Naive thymus-derived CD4-positive, alpha-beta T cell (primary cell): Measurements from ENCODE around the gene UBE4A. TPM values are rescaled to one million over a fixed set of nuclear protein-coding genes. Genes with fewer than 3 reads are reported as not detected.

Source experiments
- ATAC-seq: fragments of 150-1000 bp; cut with Tn5 transposase; 2 replicates; pipeline ENCODE4 v1.10.0; 2021; ENCODE audit warnings: mild to moderate bottlenecking, moderate library complexity
- CTCF ChIA-PET: fragments of 350-600 bp; sonication (Branson Sonifier 250); formaldehyde crosslinking; loops from one replicate; lab custom pipeline; 2021; ENCODE audit warnings: antibody characterized with exemption; lab: Charles Lee
- POLR2A ChIA-PET: fragments of 350-600 bp; sonication (Branson Sonifier 250); formaldehyde crosslinking; loops from one replicate; lab custom pipeline; 2021; ENCODE audit warnings: antibody characterized with exemption, inconsistent platforms; lab: Charles Lee
- DNase-seq, 9 donors: peaks; one replicate each; pipeline versions ENCODE4 v3.0.0 to v3.0.0-alpha.2; 2020 to 2022; ENCODE audit warnings: mixed read lengths in 1 of 9
- H3K27ac ChIP-seq: one replicate; pipeline ENCODE4 v1.7.0; 2013; ENCODE audit warnings: mild to moderate bottlenecking, low read depth, low read length, moderate library complexity
- H3K27me3 ChIP-seq, 2 donors: one replicate each; pipeline ENCODE4 v1.7.0; 2013; ENCODE audit warnings: low read length in 2 of 2, mild to moderate bottlenecking in 2 of 2, moderate library complexity in 2 of 2; ENCODE audit not compliant: control insufficient read depth in 2 of 2, insufficient read depth in 2 of 2
- H3K36me3 ChIP-seq, 3 experiments: 1 replicate in 2 of 3; 2 replicates in 1 of 3; pipeline ENCODE4 v1.7.0; 2013; ENCODE audit warnings: low read length in 3 of 3, mild to moderate bottlenecking in 3 of 3, moderate library complexity in 1 of 3; ENCODE audit not compliant: insufficient read depth in 3 of 3, control insufficient read depth in 2 of 3
- H3K4me1 ChIP-seq, 2 donors: one replicate each; pipeline ENCODE4 v1.7.0; 2013; ENCODE audit warnings: low read length in 2 of 2, mild to moderate bottlenecking in 2 of 2, moderate library complexity in 1 of 2; ENCODE audit not compliant: control insufficient read depth in 2 of 2, insufficient read depth in 2 of 2
- H3K4me3 ChIP-seq: 2 replicates; pipeline ENCODE4 v1.7.0; 2013; ENCODE audit warnings: mild to moderate bottlenecking, low read length
- H3K9me3 ChIP-seq, 3 experiments: 1 replicate in 2 of 3; 2 replicates in 1 of 3; pipeline ENCODE4 v1.7.0; 2013; ENCODE audit warnings: low read length in 3 of 3; ENCODE audit not compliant: control insufficient read depth in 2 of 3
- H3K27ac Mint-ChIP-seq, 9 donors: one replicate each; pipeline ENCODE4 v1.8.0; 2020 to 2022; ENCODE audit warnings: mixed read lengths in 9 of 9, mild to moderate bottlenecking in 8 of 9, moderate library complexity in 5 of 9, inconsistent platforms in 2 of 9
- H3K27me3 Mint-ChIP-seq, 5 donors: one replicate each; pipeline ENCODE4 v1.8.0; 2021 to 2022; ENCODE audit warnings: mixed read lengths in 5 of 5, mild to moderate bottlenecking in 1 of 5
- H3K36me3 Mint-ChIP-seq, 5 donors: one replicate each; pipeline ENCODE4 v1.8.0; 2020 to 2022; ENCODE audit warnings: mixed read lengths in 5 of 5, mild to moderate bottlenecking in 3 of 5, inconsistent platforms in 1 of 5
- H3K4me1 Mint-ChIP-seq, 7 donors: one replicate each; pipeline ENCODE4 v1.8.0; 2020 to 2022; ENCODE audit warnings: mixed read lengths in 7 of 7, mild to moderate bottlenecking in 3 of 7, inconsistent platforms in 1 of 7
- H3K4me3 Mint-ChIP-seq, 10 donors: one replicate each; pipeline ENCODE4 v1.8.0; 2020 to 2022; ENCODE audit warnings: mild to moderate bottlenecking in 10 of 10, mixed read lengths in 10 of 10, moderate library complexity in 6 of 10, inconsistent platforms in 2 of 10
- H3K9me3 Mint-ChIP-seq, 11 donors: one replicate each; pipeline ENCODE4 v1.8.0; 2020 to 2022; ENCODE audit warnings: mixed read lengths in 11 of 11, mild to moderate bottlenecking in 4 of 11, inconsistent platforms in 1 of 11, moderate library complexity in 1 of 11
- intact Hi-C, 2 donors: fragments of 100-400 bp; cut with micrococcal nuclease; formaldehyde crosslinking; loops; one replicate each; pipeline ENCODE4 v1.15.1; 2023
- polyA plus RNA-seq, 2 donors: library from polyadenylated mRNA; unstranded; fragments of 300-500 nt; fragmentation: Illumina TruSeq; gene quantifications; one replicate each; pipeline ENCODE4 v1.2.3, GENCODE V29; 2021
- total RNA-seq, 6 experiments: library from RNA in 5 of 6; stranded (reverse) in 5 of 6; gene quantifications; 1 replicate in 5 of 6; 2 replicates in 1 of 6; pipeline ENCODE4 v1.2.3 and lab custom pipeline; 2021 to 2026

UBE4A gene
- total and polyA plus RNA-seq, 7 experiments from 2014 or later = 20.3 to 54.5 (median 39.0) TPM

GRCh38 chr11:118406599-118407166 lies 47.3 kb downstream of the UBE4A start:
- peaks cover 4 to 47% (median 16%) of the 10 kb centered on the region in 3 experiments for H3K36me3 ChIP-seq
- no peaks in the 10 kb centered on the region for H3K27me3 Mint-ChIP-seq
- intact Hi-C loops = no loop called here

DNA sequence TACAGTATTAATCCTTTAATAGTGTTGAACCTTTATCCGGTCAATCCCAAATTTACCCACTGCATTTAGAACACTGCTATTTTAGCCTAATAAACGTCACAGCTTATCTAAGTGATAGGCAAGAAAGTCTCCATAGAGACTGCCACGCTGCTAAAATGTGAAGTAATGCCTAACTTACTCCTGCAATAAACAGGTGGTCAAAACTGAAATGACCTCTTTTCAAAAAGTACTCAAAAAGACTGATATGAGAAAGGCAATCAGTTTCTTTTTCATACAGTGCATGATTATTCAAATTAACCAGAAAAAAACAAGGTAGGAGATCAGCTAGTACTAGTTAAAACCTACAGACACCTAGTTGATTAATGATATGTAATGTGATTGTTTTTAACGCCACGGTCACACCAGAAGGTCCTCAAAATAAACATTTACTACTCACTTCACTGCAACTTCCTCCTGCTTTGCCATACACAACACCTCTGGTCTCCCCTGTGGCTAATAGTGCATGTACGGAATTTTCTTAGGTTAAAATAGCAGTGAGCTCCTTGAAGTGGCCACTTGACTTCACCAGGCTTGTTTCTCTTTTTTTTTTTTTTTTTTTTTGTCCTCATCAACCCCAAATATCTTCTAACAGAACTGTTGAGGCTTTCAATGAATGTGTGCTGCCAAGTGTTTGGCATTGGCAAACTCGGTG lies 50.8 kb downstream of the UBE4A start:
- no peak for ATAC-seq
- no peak overlapping the region for H3K4me3 ChIP-seq
- H3K9me3 ChIP-seq = no peaks in the 10 kb centered on the region
- no peak overlapping the region for H3K27ac ChIP-seq
- Mint-ChIP-seq H3K27me3 (no peaks in the 10 kb centered on the region), H3K4me1 (peaks cover 8 to 31% (median 25%) of the 10 kb centered on the region in 7 donors), H3K36me3 (peaks cover 0 to 36% (median 13%) of the 10 kb centered on the region in 5 donors), H3K9me3 (no peaks in the 10 kb centered on the region), H3K4me3 (no peak overlapping the region), H3K27ac (peak overlapping the region in 2 of 9 donors; percentile 10 to 55)
- DNase-seq = no peak
- peaks cover 0 to 4% of the 10 kb centered on the region in 2 donors for H3K4me1 ChIP-seq
- ChIA-PET POLR2A (interaction anchor here (1.0 to 2.2 kb wide), 2 partner anchors 26 to 685 kb away, joined by 3 to 7 read pairs; partner anchors contain the start of gene KMT2A), CTCF (interaction anchor here (0.6 kb wide), 1 partner anchor 370 kb away, joined by 5 read pairs; no protein-coding TSS in a partner anchor)
- intact Hi-C loops = no loop called here
- no peaks in the 10 kb centered on the region for H3K27me3 ChIP-seq
- peaks cover 4 to 55% (median 16%) of the 10 kb centered on the region in 3 experiments for H3K36me3 ChIP-seq

More at GRCh38 chr11:118406599-118407166, 47.3 kb downstream of the UBE4A start:
- no peak for DNase-seq
- Histone ChIP-seq H3K4me3 (no peak overlapping the region), H3K9me3 (no peaks in the 10 kb centered on the region), H3K4me1 (peaks cover 11 to 30% of the 10 kb centered on the region in 2 donors), H3K27ac (no peak overlapping the region), H3K27me3 (no peaks in the 10 kb centered on the region)
- CTCF ChIA-PET = no interaction called here
- H3K9me3 Mint-ChIP-seq = no peaks in the 10 kb centered on the region
- H3K27ac Mint-ChIP-seq = peak overlapping the region in 6 of 9 donors; percentile 41 to 74 (median 48)
- POLR2A ChIA-PET = interaction anchor here (0.5 to 1.4 kb wide), 3 partner anchors 12 to 55 kb away, joined by 4 to 5 read pairs (median 4); no protein-coding TSS in a partner anchor
- ATAC-seq = no peak
- peaks cover 0 to 27% (median 17%) of the 10 kb centered on the region in 5 donors for H3K36me3 Mint-ChIP-seq
- H3K4me1 Mint-ChIP-seq = peaks cover 29 to 59% (median 53%) of the 10 kb centered on the region in 7 donors
- H3K4me3 Mint-ChIP-seq = no peak overlapping the region

DNA sequence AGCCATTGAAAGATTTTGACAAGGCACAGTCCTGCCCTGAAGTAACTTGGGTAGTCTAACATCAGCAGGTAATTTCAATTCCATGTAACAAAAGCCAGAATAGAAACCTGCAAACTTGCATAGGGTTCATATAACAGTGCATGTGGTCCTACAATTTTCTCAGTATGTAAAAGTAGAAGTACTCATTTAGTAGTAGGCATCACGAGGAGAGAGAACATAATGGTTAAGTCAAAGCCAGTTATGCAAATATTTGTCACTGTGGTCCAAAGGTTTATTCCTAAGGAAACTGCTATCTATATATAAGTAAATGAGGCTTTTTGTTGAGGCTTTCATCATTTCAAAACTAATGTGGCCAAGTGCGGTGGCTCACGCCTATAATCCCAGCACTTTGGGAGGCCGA lies 52.1 kb downstream of the UBE4A start:
- Mint-ChIP-seq H3K4me3 (no peak overlapping the region), H3K27me3 (no peaks in the 10 kb centered on the region), H3K36me3 (peaks cover 0 to 30% (median 11%) of the 10 kb centered on the region in 5 donors), H3K9me3 (no peaks in the 10 kb centered on the region), H3K4me1 (peaks cover 7 to 20% (median 13%) of the 10 kb centered on the region in 7 donors), H3K27ac (peak overlapping the region in 2 of 9 donors; percentile 42 to 63)
- ChIA-PET POLR2A (no interaction called here), CTCF (interaction anchor here (0.7 kb wide), 1 partner anchor 12 kb away, joined by 4 read pairs; no protein-coding TSS in a partner anchor)
- Histone ChIP-seq H3K27ac (no peak overlapping the region), H3K36me3 (peaks cover 4 to 42% (median 16%) of the 10 kb centered on the region in 3 experiments), H3K27me3 (no peaks in the 10 kb centered on the region), H3K4me1 (peaks cover 0 to 4% of the 10 kb centered on the region in 2 donors), H3K9me3 (no peaks in the 10 kb centered on the region), H3K4me3 (no peak overlapping the region)
- DNase-seq (no peak), ATAC-seq (no peak)
- intact Hi-C loops = no loop called here

GRCh38 chr11:118412921-118413320 lies 53.5 kb downstream of the UBE4A start:
- ATAC-seq (no peak), DNase-seq (no peak)
- Mint-ChIP-seq H3K9me3 (no peaks in the 10 kb centered on the region), H3K36me3 (peaks cover 0 to 25% (median 6%) of the 10 kb centered on the region in 5 donors), H3K27me3 (no peaks in the 10 kb centered on the region), H3K4me1 (peaks cover 3 to 15% (median 7%) of the 10 kb centered on the region in 7 donors), H3K4me3 (no peak overlapping the region), H3K27ac (peak overlapping the region in 3 of 9 donors; percentile 13 to 47 (median 34))
- POLR2A ChIA-PET = interaction anchor here (0.8 to 1.2 kb wide), 2 partner anchors 14 to 25 kb away, joined by 4 to 5 read pairs; no protein-coding TSS in a partner anchor
- CTCF ChIA-PET = interaction anchor here (0.6 kb wide), 1 partner anchor 27 kb away, joined by 5 read pairs; no protein-coding TSS in a partner anchor
- no peaks in the 10 kb centered on the region for H3K27me3 ChIP-seq
- intact Hi-C loops = no loop called here
- no peaks in the 10 kb centered on the region for H3K9me3 ChIP-seq
- no peaks in the 10 kb centered on the region for H3K4me1 ChIP-seq
- no peak overlapping the region for H3K4me3 ChIP-seq
- H3K27ac ChIP-seq = no peak overlapping the region
- H3K36me3 ChIP-seq = peaks cover 4 to 30% (median 5%) of the 10 kb centered on the region in 3 experiments

- no peak overlapping the region for H3K4me3 ChIP-seq
- no peaks in the 10 kb centered on the region for H3K27me3 Mint-ChIP-seq
- H3K27me3 ChIP-seq = no peaks in the 10 kb centered on the region
- DNase-seq (no peak), ATAC-seq (peak; percentile 49)
- intact Hi-C loops = no loop called here
- H3K4me1 ChIP-seq = no peaks in the 10 kb centered on the region
- ChIA-PET POLR2A (interaction anchor here (0.6 to 0.7 kb wide), 2 partner anchors 36 to 231 kb away, joined by 3 read pairs; no protein-coding TSS in a partner anchor), CTCF (no interaction called here)
- no peak overlapping the region for H3K27ac Mint-ChIP-seq
- no peak overlapping the region for H3K4me3 Mint-ChIP-seq
- H3K36me3 Mint-ChIP-seq = peaks cover 0 to 13% (median 0%) of the 10 kb centered on the region in 5 donors
- H3K4me1 Mint-ChIP-seq = peaks cover 0 to 9% (median 0%) of the 10 kb centered on the region in 7 donors
- no peak overlapping the region for H3K27ac ChIP-seq
- H3K36me3 ChIP-seq = peaks cover 0 to 11% (median 0%) of the 10 kb centered on the region in 3 experiments
- H3K9me3 ChIP-seq = no peaks in the 10 kb centered on the region
- H3K9me3 Mint-ChIP-seq = no peaks in the 10 kb centered on the region
These were observed 55.8 kb downstream of the UBE4A start for GRCh38 chr11:118415062-118415738.

GRCh38 chr11:118415739-118416068 lies 56.3 kb downstream of the UBE4A start:
- intact Hi-C loops = no loop called here
- Mint-ChIP-seq H3K9me3 (no peaks in the 10 kb centered on the region), H3K27me3 (no peaks in the 10 kb centered on the region), H3K4me3 (no peak overlapping the region), H3K4me1 (peaks cover 0 to 9% (median 0%) of the 10 kb centered on the region in 7 donors), H3K36me3 (peaks cover 0 to 9% (median 0%) of the 10 kb centered on the region in 5 donors), H3K27ac (no peak overlapping the region)
- Histone ChIP-seq H3K27me3 (no peaks in the 10 kb centered on the region), H3K36me3 (peaks cover 0 to 11% (median 0%) of the 10 kb centered on the region in 3 experiments), H3K9me3 (no peaks in the 10 kb centered on the region), H3K27ac (no peak overlapping the region), H3K4me3 (no peak overlapping the region), H3K4me1 (no peaks in the 10 kb centered on the region)
- peak in 1 of 9 donors; percentile 28 for DNase-seq
- ATAC-seq = peak; percentile 83
- ChIA-PET CTCF (no interaction called here), POLR2A (interaction anchor here (0.6 to 0.7 kb wide), 2 partner anchors 35 to 231 kb away, joined by 3 read pairs; no protein-coding TSS in a partner anchor)
